Right atrium auricular region (tissue), 2 donors: ENCODE measurements around the gene FAM43B. TPM values are rescaled to one million over a fixed set of nuclear protein-coding genes. Genes with fewer than 3 reads are reported as not detected.

Source experiments
- DNase-seq: peaks from one replicate; pipeline ENCODE4 v3.0.0-alpha.2; 2019; ENCODE audit warnings: low spot score
- H3K27ac ChIP-seq, 2 donors: fragments of 200-600 bp; sonication (generic); 1 replicate in 1 of 2; 2 replicates in 1 of 2; pipeline ENCODE4 v1.5.1; 2016 to 2019
- H3K27me3 ChIP-seq, 2 donors: fragments of 200-600 bp; sonication (generic); one replicate each; pipeline versions ENCODE4 v1.5.1 to v1.6.0; 2017 to 2019
- H3K36me3 ChIP-seq: fragments of 200-600 bp; sonication (generic); one replicate; pipeline ENCODE4 v1.5.1; 2016
- H3K4me1 ChIP-seq, 2 donors: fragments of 200-600 bp; sonication (generic); one replicate each; pipeline versions ENCODE4 v1.5.1 to v1.6.0; 2017 to 2019
- H3K4me3 ChIP-seq, 2 donors: fragments of 200-600 bp; sonication (generic); 1 replicate in 1 of 2; 2 replicates in 1 of 2; pipeline ENCODE4 v1.5.1; 2017 to 2019; ENCODE audit warnings: mild to moderate bottlenecking in 1 of 2, moderate library complexity in 1 of 2
- H3K9me3 ChIP-seq, 2 donors: fragments of 200-600 bp; sonication (generic); one replicate each; pipeline ENCODE4 v1.5.1; 2019
- total RNA-seq, 2 donors: library from RNA; depleted of rRNA; stranded (reverse); fragments of >200 nt; gene quantifications; one replicate each; pipeline ENCODE4 v1.1.0, GENCODE V29; 2016
- TF ChIP-seq, protein P1 (sequence below), 2 donors: fragments of 200-600 bp; sonication (generic); IDR thresholded peaks; one replicate each; pipeline ENCODE4 v1.5.1; 2019; ENCODE audit warnings: antibody characterized with exemption in 2 of 2

Gene FAM43B
- total RNA-seq, 2 donors from 2014 or later: 1.4 to 1.7 TPM

DNA sequence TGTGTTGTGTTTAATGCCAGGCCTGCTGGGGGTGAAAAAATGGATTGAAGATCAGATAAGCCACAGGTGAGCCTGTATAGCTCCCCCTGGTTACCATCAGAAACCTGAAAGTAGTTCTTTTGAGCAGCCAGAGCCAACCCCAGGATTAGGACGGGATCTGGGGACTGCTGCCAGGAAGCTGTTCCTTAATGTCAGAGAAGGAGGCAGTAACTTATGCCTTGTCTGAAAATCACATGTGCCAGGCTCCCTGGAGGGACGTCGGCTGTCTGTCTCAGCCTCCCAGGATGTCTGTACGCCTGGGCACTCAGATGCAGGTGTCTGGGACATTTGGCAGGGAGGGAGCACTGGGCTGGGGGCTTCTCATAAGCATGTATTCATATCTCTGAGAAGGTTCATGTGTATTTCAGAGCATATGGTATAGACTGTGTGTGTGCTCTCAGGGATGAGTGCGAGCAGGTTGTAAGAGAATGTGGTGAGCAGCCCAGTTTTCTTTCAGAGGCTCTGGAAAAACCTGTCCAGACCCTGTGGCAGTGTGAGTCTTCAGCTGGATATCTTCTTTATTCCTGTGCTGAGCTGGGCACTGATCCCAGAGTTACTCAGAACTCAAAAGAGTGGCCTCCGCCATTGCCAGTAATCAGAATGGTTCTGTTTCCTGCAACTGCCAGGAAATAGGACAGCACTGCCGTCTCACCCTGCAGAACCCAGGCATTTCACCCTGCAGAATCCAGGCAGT is 2.8 kb downstream of the FAM43B start:
- H3K9me3 ChIP-seq: no peaks in the 10 kb centered on the region
- H3K4me1 ChIP-seq: peaks cover 0 to 32% of the 10 kb centered on the region in 2 donors
- no peak for DNase-seq
- H3K27ac ChIP-seq: peak overlapping the region; percentile 7 to 29
- H3K36me3 ChIP-seq: no peaks in the 10 kb centered on the region
- H3K27me3 ChIP-seq: no peaks in the 10 kb centered on the region
- no peak overlapping the region for H3K4me3 ChIP-seq
- TF ChIP-seq, protein P1, sequence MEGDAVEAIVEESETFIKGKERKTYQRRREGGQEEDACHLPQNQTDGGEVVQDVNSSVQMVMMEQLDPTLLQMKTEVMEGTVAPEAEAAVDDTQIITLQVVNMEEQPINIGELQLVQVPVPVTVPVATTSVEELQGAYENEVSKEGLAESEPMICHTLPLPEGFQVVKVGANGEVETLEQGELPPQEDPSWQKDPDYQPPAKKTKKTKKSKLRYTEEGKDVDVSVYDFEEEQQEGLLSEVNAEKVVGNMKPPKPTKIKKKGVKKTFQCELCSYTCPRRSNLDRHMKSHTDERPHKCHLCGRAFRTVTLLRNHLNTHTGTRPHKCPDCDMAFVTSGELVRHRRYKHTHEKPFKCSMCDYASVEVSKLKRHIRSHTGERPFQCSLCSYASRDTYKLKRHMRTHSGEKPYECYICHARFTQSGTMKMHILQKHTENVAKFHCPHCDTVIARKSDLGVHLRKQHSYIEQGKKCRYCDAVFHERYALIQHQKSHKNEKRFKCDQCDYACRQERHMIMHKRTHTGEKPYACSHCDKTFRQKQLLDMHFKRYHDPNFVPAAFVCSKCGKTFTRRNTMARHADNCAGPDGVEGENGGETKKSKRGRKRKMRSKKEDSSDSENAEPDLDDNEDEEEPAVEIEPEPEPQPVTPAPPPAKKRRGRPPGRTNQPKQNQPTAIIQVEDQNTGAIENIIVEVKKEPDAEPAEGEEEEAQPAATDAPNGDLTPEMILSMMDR (IDR thresholded peaks at IDR 0.05): no peak

DNA sequence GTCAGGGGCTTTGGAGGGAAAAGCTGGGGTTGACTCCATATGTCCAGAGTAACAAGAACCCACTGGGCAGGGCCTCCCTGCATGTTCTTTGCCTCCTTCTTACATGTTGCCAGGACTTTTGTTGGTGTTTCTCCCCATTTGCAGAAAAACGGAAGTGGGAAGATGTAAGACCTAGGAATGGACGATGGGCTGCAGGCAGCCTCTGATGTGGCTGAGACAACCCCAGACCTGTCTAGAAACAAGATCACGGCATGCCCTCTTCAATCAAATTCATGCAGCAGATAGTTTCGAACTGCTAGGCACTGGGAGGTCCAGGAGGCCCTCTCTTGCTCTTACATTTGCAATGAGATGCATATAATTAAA is 3.4 kb downstream of the FAM43B start:
- no peak for DNase-seq
- Histone ChIP-seq H3K4me1 (peaks cover 0 to 32% of the 10 kb centered on the region in 2 donors), H3K4me3 (no peak overlapping the region), H3K27me3 (no peaks in the 10 kb centered on the region), H3K36me3 (no peaks in the 10 kb centered on the region), H3K9me3 (no peaks in the 10 kb centered on the region), H3K27ac (no peak overlapping the region)
- TF ChIP-seq, protein P1 (IDR thresholded peaks at IDR 0.05): no peak

- DNase-seq: no peak
- H3K27me3 ChIP-seq: no peaks in the 10 kb centered on the region
- H3K9me3 ChIP-seq: no peaks in the 10 kb centered on the region
- H3K4me1 ChIP-seq: peaks cover 0 to 16% of the 10 kb centered on the region in 2 donors
- H3K4me3 ChIP-seq: no peak overlapping the region
- H3K36me3 ChIP-seq: no peaks in the 10 kb centered on the region
- no peak overlapping the region for H3K27ac ChIP-seq
- TF ChIP-seq, protein P1 (IDR thresholded peaks at IDR 0.05): no peak
Observed at GRCh38 chr1:20558191-20558590, 5.8 kb downstream of the FAM43B start.

GRCh38 chr1:20560966-20561365 is 8.6 kb downstream of the FAM43B start:
- Histone ChIP-seq H3K36me3 (no peaks in the 10 kb centered on the region), H3K9me3 (no peaks in the 10 kb centered on the region), H3K4me1 (no peaks in the 10 kb centered on the region), H3K27me3 (no peaks in the 10 kb centered on the region), H3K27ac (no peak overlapping the region), H3K4me3 (no peak overlapping the region)
- DNase-seq: no peak
- TF ChIP-seq, protein P1 (IDR thresholded peaks at IDR 0.05): no peak

DNA sequence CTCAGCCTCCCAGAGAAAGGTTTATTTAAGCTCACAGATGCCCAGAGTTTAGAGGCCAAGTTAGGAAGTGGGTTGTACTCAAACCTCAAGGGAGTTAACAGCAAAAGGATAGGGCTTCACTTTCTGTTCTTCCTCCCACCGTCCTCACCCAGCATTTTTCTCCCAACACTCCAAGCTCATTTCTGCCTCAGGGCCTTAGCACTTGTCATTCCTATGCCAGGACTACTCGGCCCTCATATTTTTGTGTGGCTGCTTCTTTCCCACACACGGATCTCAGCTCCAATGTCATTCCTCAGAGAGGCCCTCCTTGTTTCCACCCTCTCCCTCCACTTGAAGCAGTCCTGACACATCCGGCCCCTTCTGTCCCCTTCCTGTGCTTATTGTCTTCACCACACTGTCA is 12.9 kb downstream of the FAM43B start:
- H3K9me3 ChIP-seq: no peaks in the 10 kb centered on the region
- H3K36me3 ChIP-seq: no peaks in the 10 kb centered on the region
- no peaks in the 10 kb centered on the region for H3K4me1 ChIP-seq
- no peaks in the 10 kb centered on the region for H3K27me3 ChIP-seq
- no peak for DNase-seq
- no peak overlapping the region for H3K27ac ChIP-seq
- no peak overlapping the region for H3K4me3 ChIP-seq
- TF ChIP-seq, protein P1 (IDR thresholded peaks at IDR 0.05): no peak
